Upper lobe of left lung (tissue), 4 donors: ENCODE measurements around the gene SLC28A1.

Source experiments
- EP300 ChIP-seq, 4 donors: sonication (generic); formaldehyde crosslinking; IDR thresholded peaks; one replicate each; pipeline ENCODE4 v1.5.1; 2017; ENCODE audit warnings: antibody characterized with exemption in 4 of 4, control low read depth in 2 of 4
- POLR2AphosphoS5 ChIP-seq, 2 donors: sonication (generic); formaldehyde crosslinking; IDR thresholded peaks; one replicate each; pipeline ENCODE4 v1.5.1; 2017; ENCODE audit warnings: antibody characterized with exemption in 2 of 2
- TF ChIP-seq, protein P1 (sequence below), 6 experiments: fragments of 450-650 bp in 4 of 6; fragments of 200-600 bp in 2 of 6; sonication (generic) in 2 of 6; IDR thresholded peaks; one replicate each; pipeline ENCODE4 v1.5.1; 2016 to 2019; ENCODE audit warnings: antibody characterized with exemption in 6 of 6

DNA sequence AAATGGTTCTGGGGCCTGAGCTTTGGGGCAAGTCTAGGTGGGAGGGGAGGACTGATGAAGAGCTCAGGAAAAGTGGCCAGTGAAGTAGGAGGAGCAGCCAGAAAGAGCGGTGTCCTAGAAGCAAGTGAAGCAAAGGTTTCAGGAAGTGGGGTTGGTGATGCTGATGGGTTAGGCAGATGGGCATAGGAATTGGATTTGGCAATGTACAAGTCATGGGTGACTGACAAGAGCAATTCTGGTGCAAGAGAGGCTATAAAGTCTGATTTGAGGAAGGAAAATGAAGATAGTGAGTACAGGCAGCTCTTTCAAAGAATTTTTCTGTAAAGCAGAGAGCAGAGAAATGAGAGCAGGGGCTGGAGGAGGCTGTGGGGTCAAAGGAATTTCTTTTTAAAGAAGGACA is 47.6 kb upstream of the SLC28A1 start:
- TF ChIP-seq EP300 (IDR thresholded peaks at IDR 0.05) = peak in 1 of 4 donors; percentile 34
- TF ChIP-seq, protein P1, sequence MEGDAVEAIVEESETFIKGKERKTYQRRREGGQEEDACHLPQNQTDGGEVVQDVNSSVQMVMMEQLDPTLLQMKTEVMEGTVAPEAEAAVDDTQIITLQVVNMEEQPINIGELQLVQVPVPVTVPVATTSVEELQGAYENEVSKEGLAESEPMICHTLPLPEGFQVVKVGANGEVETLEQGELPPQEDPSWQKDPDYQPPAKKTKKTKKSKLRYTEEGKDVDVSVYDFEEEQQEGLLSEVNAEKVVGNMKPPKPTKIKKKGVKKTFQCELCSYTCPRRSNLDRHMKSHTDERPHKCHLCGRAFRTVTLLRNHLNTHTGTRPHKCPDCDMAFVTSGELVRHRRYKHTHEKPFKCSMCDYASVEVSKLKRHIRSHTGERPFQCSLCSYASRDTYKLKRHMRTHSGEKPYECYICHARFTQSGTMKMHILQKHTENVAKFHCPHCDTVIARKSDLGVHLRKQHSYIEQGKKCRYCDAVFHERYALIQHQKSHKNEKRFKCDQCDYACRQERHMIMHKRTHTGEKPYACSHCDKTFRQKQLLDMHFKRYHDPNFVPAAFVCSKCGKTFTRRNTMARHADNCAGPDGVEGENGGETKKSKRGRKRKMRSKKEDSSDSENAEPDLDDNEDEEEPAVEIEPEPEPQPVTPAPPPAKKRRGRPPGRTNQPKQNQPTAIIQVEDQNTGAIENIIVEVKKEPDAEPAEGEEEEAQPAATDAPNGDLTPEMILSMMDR (IDR thresholded peaks at IDR 0.05) = no peak
- peak in 1 of 2 donors; percentile 18 for TF ChIP-seq POLR2AphosphoS5 (IDR thresholded peaks at IDR 0.05)
